ENCODE measurements around the gene PLXDC2.

- no peak for TF ChIP-seq TAF1 (IDR thresholded peaks at IDR 0.05; ENCODE audit: low read depth, low read length)
- TF ChIP-seq POLR2A (IDR thresholded peaks at IDR 0.05; ENCODE audit: low read depth, low read length) = no peak
- no peak for TF ChIP-seq POLR2AphosphoS5 (IDR thresholded peaks at IDR 0.05; ENCODE audit: low read depth, low read length)
Measured at GRCh38 chr10:19788902-19789301, 27.3 kb upstream of the PLXDC2 start.
